ENCODE results near the gene MTOR.

DNA sequence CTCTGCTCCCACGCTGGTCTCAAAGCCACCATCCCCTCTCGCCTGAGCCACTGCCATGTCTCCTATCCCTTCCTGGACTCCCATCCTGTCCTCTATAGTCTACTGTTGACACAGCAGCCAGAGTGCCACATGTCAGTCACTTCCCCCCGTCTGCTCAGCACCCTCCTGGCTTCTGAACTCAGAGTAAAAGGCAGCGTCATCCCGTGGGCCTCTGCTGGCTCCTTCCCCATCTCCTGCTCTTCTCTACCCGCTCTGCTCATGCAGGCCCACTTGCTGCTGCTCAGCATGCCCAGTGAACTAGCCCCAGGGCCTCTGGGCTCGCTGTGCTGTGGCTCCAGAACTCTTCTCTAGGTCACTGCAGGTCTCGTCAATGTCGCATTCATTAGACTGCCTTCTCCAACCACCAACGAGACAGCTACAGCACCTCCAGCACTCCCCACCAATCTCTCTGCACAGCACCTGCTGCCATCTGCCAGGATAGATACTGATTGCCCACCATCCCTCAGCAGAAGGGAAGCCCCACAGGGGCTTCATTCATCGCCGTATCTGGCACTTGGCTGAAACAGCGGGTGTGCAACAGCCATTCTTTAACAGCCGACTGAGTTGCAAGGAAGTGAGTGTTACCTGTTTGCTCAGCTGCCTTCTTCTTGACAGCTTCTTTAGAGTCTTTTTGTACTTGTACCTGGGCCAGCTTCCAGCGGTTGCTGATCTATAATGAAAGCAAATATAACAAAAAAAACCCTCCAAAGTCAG, 190.7 kb downstream of the MTOR start:
- TF ChIP-seq, protein P1, sequence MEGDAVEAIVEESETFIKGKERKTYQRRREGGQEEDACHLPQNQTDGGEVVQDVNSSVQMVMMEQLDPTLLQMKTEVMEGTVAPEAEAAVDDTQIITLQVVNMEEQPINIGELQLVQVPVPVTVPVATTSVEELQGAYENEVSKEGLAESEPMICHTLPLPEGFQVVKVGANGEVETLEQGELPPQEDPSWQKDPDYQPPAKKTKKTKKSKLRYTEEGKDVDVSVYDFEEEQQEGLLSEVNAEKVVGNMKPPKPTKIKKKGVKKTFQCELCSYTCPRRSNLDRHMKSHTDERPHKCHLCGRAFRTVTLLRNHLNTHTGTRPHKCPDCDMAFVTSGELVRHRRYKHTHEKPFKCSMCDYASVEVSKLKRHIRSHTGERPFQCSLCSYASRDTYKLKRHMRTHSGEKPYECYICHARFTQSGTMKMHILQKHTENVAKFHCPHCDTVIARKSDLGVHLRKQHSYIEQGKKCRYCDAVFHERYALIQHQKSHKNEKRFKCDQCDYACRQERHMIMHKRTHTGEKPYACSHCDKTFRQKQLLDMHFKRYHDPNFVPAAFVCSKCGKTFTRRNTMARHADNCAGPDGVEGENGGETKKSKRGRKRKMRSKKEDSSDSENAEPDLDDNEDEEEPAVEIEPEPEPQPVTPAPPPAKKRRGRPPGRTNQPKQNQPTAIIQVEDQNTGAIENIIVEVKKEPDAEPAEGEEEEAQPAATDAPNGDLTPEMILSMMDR (conservative IDR thresholded peaks at IDR 0.05; ENCODE audit: low read depth, low read length), result no peak
- TF ChIP-seq EZH2 (IDR thresholded peaks at IDR 0.05; ENCODE audit: low read length, unreplicated experiment), result no peak
